ENCODE data around the gene NPY5R.

The NPY5R gene

DNA sequence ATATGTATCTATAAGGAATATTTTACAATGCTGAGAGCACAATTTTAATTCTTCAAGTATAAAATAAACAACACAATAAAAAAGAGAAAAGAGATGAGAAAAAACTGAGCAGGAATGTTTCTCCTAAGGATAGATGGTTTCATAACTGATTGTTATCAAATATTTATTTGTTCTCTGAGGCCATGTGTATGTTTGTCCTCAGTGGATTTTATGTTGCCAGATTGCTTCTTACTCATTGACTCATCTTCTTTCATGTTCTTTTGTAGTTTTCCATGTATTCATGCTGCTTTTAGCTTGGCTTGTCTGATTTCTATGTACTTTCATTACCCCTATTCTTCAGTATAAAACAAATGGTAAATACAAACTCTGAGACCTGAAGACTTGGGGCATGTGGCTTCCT lies 41.2 kb downstream of the NPY5R start:
- no peak for DNase-seq (ENCODE audit: low read depth in 4 of 4, low spot score in 1 of 4)

DNA sequence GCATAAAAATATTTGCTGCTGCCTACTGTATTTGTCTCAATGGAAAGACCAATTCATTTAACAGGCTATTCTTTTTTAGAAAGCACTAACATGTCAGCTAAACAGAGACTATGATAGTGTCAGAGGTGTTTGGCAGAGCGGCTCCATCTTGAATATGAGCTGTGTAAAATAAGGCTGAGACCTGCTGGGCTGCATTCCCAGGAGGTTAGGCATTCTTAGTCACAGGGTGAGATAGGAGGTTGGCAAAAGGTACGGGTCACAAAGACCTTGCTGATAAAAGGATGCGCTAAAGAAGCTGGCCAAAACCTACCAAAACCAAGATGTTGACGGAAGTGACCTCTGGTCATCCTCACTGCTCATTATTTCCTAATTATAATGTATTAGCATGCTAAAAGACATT lies 41.8 kb downstream of the NPY5R start:
- DNase-seq (ENCODE audit: low read depth in 4 of 4, low spot score in 1 of 4): no peak

DNA sequence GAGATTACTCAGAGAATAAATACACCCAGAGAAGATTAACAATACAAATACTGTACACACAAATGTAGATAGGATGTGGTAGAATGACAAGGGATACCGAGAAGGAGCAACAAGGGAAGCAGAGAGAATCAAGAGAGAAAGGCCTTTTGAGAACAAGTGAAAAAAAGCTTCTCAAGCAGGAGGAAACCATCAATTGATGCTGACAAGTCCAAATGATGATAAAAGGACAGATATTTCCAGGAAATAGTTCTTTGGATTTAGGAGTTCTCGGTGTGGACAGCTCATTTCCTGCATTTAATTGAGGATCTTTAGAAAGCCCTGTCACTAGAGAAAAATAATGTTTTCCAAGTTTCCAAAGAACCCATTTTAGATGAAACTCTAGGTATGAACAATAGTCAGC lies 48.1 kb downstream of the NPY5R start:
- DNase-seq (ENCODE audit: low read depth in 4 of 4, low spot score in 1 of 4): no peak

DNA sequence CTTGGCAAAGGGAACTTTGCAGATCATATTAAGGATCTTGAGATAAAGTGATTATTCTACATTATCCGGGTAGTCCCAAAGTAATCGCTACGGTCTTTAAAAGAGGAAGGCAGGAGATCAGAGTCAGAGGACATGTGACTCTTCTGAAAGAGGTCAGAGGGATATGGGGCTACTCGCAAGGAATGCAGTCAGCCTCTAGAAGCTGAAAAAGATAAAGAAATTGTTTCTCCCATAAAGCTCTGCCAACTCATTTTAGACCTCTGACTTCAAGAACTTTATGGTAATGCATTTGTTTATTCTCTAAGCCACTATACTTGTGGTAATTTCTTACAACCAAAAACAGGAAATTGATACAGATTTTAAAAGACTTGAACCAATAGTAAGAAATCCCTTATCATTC lies 48.6 kb downstream of the NPY5R start:
- DNase-seq (ENCODE audit: low read depth in 4 of 4, low spot score in 1 of 4): no peak

DNA sequence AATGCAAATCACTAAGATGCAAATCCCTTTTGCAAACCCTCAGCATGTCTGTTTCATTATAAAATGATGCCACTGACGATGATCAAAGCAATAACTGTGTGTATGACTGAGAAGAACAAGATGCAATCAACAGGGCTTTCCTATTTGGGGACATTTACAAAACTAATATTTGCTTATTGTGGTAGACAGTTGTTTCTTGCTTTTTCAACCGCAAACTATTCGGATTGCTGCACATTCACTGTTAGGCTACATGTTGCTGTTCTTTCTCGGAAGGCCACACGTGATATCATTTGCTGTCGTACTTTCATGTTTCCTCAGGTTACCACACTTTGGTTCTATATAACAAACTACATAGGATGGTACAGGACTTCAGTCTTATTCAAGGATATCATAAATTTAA lies 49.8 kb downstream of the NPY5R start:
- DNase-seq (ENCODE audit: low read depth in 4 of 4, low spot score in 1 of 4): no peak

DNA sequence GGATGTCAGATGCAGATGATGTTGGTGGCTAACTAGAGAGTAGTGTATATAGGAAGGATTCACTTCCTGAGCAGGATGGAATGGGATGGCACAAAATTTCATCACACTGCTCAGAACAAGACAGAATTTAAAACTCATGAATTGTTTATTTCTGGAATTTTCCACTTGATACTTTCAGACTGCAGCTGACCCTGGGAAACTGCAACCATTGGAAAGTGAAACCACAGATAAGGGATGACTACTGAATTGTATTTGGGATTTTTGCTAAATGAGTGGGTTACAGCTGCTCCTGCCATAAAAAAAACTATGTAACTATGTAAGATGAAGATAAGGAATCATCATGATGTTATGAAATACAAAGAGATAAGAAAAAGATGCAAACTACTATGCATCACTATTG lies 51.4 kb downstream of the NPY5R start:
- DNase-seq (ENCODE audit: low read depth in 4 of 4, low spot score in 1 of 4): no peak

DNA sequence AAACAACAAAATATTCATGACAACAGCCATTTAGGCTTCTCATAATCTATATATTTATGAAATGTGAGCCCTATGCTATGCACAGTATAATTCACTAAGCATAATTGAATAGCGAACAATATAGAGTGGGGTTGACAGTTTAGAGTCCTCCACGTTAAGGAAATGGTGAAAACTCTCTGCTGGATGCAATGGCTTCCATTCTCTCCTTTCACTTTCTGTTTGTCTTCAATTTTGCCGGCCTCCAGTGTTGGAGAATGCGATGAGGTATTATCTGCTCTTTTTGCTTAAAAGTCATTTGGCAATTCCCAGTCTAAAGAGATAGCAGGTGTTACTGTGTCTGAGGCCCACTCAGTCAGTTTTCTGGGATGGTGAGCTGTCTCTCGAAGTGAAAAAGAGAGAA lies 52.1 kb downstream of the NPY5R start:
- no peak for DNase-seq (ENCODE audit: low read depth in 4 of 4, low spot score in 1 of 4)

DNA sequence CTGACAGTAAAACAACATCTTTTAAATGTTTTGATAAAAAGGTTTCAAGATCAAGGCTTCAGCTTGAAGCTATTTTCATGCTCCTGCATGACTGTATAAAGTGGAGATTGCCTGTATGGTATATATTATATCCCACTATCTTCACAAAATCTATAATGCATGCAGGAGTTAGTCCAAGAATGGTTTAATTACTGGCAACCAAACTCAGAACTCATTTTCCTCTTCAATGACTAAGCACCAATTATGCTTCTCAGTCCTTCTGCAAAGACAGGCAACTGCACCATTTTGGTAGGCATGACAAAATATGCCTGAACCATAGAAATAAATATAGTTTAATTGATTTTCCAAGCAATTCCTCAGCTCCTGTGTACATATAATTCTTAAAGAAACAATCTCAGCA lies 54.5 kb downstream of the NPY5R start:
- DNase-seq (ENCODE audit: low read depth in 4 of 4, low spot score in 1 of 4): no peak

DNA sequence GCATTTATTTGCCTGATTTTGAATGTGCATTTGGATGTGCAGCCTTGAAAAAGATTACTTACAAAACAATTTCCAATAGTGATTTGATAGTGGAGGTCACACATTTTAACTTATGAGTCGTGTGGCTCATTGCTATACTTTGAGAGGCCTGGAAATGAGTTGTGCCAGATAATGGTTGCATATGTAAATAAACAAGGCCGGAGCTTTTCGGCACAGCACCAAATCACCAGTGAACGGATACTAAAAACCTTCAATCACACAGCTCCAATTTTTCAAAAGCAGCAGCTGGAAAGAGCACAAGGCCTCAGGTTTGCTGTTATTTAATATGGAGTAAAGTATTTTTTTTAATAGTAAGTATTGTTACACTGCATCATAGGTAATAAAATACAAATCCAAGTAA lies 57.2 kb downstream of the NPY5R start:
- no peak for DNase-seq (ENCODE audit: low read depth in 4 of 4, low spot score in 1 of 4)

All from stimulated activated CD4-positive, alpha-beta T cell treated with anti-CD3 and anti-CD28 coated beads, Interleukin-1b, Interleukin-23, amount 100 ng/mL, for 24 hours (primary cell).